Naive thymus-derived CD8-positive, alpha-beta T cell (primary cell): ENCODE data around the gene RAB15. TPM values are rescaled to one million over a fixed set of nuclear protein-coding genes. Genes with fewer than 3 reads are reported as not detected.
"Not testable (repeated sequence)": the region's sequence is repeated elsewhere in the genome, so short reads cannot be mapped to it uniquely, and the experiment has no call there.

Experiments used
- ATAC-seq, 2 donors: fragments of 150-1000 bp; cut with Tn5 transposase in 1 of 2; sonication (Bioruptor Pico), chemical (Tn5 transposase) in 1 of 2; 1 replicate in 1 of 2; 2 replicates in 1 of 2; pipeline ENCODE4 v1.10.0; 2021; ENCODE audit warnings: mild to moderate bottlenecking in 2 of 2, moderate library complexity in 2 of 2
- POLR2A ChIA-PET: fragments of 350-600 bp; sonication (Branson Sonifier 250); formaldehyde crosslinking; loops from one replicate; lab custom pipeline; 2021; ENCODE audit warnings: antibody characterized with exemption; lab: Charles Lee
- DNase-seq, 10 donors: peaks; one replicate each; pipeline versions ENCODE4 v3.0.0 to v3.0.0-alpha.2; 2020 to 2022
- H3K27ac Mint-ChIP-seq, 10 donors: one replicate each; pipeline ENCODE4 v1.8.0; 2020 to 2022; ENCODE audit warnings: mild to moderate bottlenecking in 10 of 10, mixed read lengths in 10 of 10, moderate library complexity in 4 of 10, inconsistent platforms in 1 of 10
- H3K27me3 Mint-ChIP-seq, 5 donors: one replicate each; pipeline ENCODE4 v1.8.0; 2021 to 2022; ENCODE audit warnings: mixed read lengths in 5 of 5
- H3K36me3 Mint-ChIP-seq, 3 donors: one replicate each; pipeline ENCODE4 v1.8.0; 2020 to 2022; ENCODE audit warnings: mixed read lengths in 3 of 3, mild to moderate bottlenecking in 2 of 3, inconsistent platforms in 1 of 3
- H3K4me1 Mint-ChIP-seq, 4 donors: one replicate each; pipeline ENCODE4 v1.8.0; 2021 to 2022; ENCODE audit warnings: mixed read lengths in 4 of 4
- H3K4me3 Mint-ChIP-seq, 10 donors: one replicate each; pipeline ENCODE4 v1.8.0; 2020 to 2022; ENCODE audit warnings: mild to moderate bottlenecking in 10 of 10, mixed read lengths in 10 of 10, moderate library complexity in 6 of 10, inconsistent platforms in 1 of 10
- H3K9me3 Mint-ChIP-seq, 9 donors: one replicate each; pipeline ENCODE4 v1.8.0; 2020 to 2022; ENCODE audit warnings: mixed read lengths in 9 of 9, mild to moderate bottlenecking in 3 of 9, inconsistent platforms in 1 of 9, moderate library complexity in 1 of 9
- polyA plus RNA-seq, 3 donors: library from polyadenylated mRNA; unstranded; fragments of 300-500 nt; fragmentation: Illumina TruSeq; gene quantifications; one replicate each; pipeline ENCODE4 v1.2.3, GENCODE V29; 2021
- total RNA-seq, 8 experiments: library from RNA in 2 of 8; stranded (reverse) in 2 of 8; gene quantifications; one replicate each; pipeline ENCODE4 v1.2.3 and lab custom pipeline; 2021 to 2026

The RAB15 gene
- total and polyA plus RNA-seq, 5 experiments from 2014 or later: 3.9 to 11.9 (median 4.7) TPM

DNA sequence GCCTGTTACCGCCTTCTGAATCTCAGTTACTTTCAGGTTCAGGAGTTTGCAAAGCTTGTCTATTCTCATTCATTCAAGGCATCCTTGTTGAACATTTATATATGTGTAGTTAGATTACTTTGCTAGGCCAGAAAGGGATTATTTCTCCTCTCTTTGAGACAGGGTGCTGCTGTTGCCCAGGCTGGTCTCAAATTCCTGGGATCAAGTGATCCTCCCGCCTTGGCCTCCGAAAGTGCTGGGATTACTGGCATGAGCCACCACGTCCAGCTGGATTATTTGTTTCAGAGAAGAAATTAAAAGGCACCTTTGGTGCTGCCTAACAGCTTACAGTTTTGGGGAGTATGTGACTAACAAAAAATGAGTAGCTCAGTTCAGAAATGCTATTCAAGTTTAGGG, 57.1 kb downstream of the RAB15 start:
- POLR2A ChIA-PET: interaction anchor here (0.6 to 2.3 kb wide), 20 partner anchors 12 to 396 kb away, joined by 3 to 67 read pairs (median 3); partner anchors contain the start of genes FNTB, GPX2, MAX and SPTB
- peak overlapping the region; percentile 93 to 99 (median 98) for H3K27ac Mint-ChIP-seq
- H3K4me3 Mint-ChIP-seq: peak overlapping the region; percentile 84 to 97 (median 92)
- H3K36me3 Mint-ChIP-seq: peaks cover 5 to 26% (median 10%) of the 10 kb centered on the region in 3 donors
- peaks cover 33 to 62% (median 57%) of the 10 kb centered on the region in 4 donors for H3K4me1 Mint-ChIP-seq
- DNase-seq: no peak
- H3K27me3 Mint-ChIP-seq: peaks cover 0 to 2% (median 0%) of the 10 kb centered on the region in 5 donors
- H3K9me3 Mint-ChIP-seq: no peaks in the 10 kb centered on the region
- no peak for ATAC-seq

DNA sequence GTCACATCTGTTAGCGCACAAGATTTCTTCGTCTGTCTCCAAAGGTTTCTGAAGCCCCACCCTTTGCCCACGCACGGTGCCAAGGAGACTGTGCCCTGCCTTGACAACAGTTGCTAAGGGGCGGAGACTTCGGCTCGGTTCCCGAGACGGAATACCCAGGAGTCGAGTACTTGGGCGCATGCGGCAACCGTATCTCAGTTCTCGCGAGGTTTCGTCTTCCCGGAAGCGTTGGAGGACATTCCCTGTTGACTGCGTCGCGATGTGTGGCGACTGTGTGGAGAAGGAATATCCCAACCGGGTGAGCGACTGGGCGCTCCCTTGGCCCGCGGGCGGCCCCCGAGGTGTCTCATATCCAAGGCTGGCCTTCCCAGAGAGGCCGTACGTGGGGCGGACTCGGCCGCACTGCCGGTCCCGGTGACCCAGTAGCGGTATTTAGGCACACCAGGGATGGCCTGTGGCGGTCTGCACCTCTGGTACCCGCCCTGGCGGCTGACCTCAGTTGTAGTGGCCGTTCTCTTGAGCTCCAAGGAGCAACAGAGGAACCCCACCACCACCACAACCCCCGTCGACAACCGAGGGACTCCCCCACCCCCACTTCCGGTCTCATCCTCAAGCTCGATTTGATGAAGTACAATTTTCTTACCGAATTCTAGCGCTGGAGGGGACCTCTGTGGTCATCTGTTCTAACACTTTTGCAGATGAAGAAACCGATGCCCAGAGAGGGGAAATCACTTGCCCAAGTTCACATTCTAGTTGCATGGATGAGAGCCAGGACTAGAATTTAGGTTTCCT, 57.7 kb downstream of the RAB15 start, which contains the start of gene CHURC1:
TSS of gene CHURC1 (plus strand) at position 219 of the 792 bp plus-strand sequence. CDS start at position 260, 41 bp downstream.
- H3K27me3 Mint-ChIP-seq: peaks cover 0 to 2% (median 0%) of the 10 kb centered on the region in 5 donors
- H3K36me3 Mint-ChIP-seq: peaks cover 5 to 23% (median 5%) of the 10 kb centered on the region in 3 donors
- H3K9me3 Mint-ChIP-seq: no peaks in the 10 kb centered on the region
- peak within 1 kb of the TSS; percentile 84 to 97 (median 92) for H3K4me3 Mint-ChIP-seq
- peaks cover 30 to 56% (median 51%) of the 10 kb centered on the region in 4 donors for H3K4me1 Mint-ChIP-seq
- peak within 1 kb of the TSS; percentile 93 to 99 (median 98) for H3K27ac Mint-ChIP-seq
- DNase-seq (peak; percentile 88 to 99 (median 97)), ATAC-seq (peak; percentile 94 to 95)
- POLR2A ChIA-PET: interaction anchor here (0.6 to 2.3 kb wide), 21 partner anchors 12 to 396 kb away, joined by 3 to 67 read pairs (median 3); partner anchors contain the start of genes FNTB, GPX2, MAX and SPTB

DNA sequence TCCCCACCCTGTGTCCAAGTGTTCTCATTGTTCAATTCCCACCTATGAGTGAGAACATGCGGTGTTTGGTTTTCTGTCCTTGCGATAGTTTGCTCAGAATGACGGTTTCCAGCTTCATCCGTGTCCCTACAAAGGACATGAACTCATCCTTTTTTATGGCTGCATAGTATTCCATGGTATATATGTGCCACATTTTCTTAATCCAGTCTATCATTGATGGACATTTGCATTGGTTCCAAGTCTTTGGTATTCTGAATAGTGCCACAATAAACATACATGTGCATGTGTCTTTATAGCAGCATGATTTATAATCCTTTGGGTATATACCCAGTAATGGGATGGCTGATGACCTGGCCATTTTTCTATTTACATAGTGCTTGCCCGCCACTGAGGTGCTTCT, 58.7 kb downstream of the RAB15 start:
- H3K9me3 Mint-ChIP-seq, ATAC-seq, H3K27me3 Mint-ChIP-seq, DNase-seq: not testable (repeated sequence)
- POLR2A ChIA-PET: interaction anchor here (0.5 to 2.3 kb wide), 7 partner anchors 13 to 409 kb away, joined by 3 to 67 read pairs (median 6); partner anchors contain the start of genes FNTB, GPX2 and ZBTB1
- peaks cover 5 to 18% (median 5%) of the 10 kb centered on the region in 3 donors for H3K36me3 Mint-ChIP-seq
- peak overlapping the region; percentile 93 to 99 (median 98) for H3K27ac Mint-ChIP-seq
- H3K4me1 Mint-ChIP-seq: peaks cover 29 to 49% (median 45%) of the 10 kb centered on the region in 4 donors
- H3K4me3 Mint-ChIP-seq: peak overlapping the region; percentile 84 to 97 (median 92)

DNA sequence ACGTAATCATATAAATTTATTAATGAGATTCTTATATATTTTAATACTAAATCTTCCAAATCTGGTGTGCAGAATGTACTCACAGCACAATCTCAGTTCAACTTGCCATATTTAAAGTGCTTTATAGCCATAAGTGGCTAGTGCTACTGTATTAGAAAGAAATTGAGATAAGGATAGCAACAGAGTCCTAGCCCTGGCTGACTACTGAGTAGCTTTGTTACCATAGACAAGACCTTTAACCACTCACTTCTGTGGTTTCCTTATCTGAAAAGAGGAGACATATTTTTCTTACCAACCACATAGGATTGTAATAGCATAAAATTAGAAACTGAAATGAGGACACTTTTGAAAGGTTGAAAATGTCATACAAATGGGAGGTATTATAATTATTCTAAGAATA, 59.9 kb downstream of the RAB15 start:
- H3K36me3 Mint-ChIP-seq: peaks cover 2 to 7% (median 5%) of the 10 kb centered on the region in 3 donors
- H3K4me3 Mint-ChIP-seq: no peak overlapping the region
- peaks cover 19 to 37% (median 33%) of the 10 kb centered on the region in 4 donors for H3K4me1 Mint-ChIP-seq

DNA sequence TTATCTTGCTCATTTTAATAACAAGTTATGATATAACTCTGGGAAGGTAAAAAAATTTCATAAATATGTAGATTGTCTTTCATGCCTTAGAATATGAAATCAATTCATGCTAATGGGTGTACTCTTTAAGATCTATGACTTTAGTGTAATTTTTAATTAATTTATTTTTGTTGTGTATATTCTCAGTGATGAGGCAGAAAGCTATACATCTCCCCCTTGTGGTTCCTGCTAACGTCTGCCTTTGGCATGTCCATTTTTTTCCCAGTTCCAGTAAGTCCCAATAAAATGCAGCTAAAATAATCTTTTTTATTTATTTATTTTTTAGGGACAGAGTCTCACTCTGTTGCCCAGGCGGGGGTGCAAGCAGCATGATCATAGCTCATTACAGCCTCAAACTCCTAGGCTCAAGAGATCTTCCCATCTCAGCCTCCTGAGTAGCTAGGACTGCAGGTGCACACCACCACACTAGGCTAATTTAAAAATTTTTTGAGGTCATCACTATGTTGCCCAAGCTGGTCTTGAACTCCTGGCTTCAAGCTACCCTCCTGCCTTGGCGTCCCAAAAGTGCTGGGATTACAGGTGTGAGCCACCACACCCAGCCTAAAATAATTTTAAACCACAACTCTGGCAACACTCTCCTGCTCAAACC, 61.2 kb downstream of the RAB15 start:
- Mint-ChIP-seq H3K27ac (no peak overlapping the region), H3K27me3 (peaks cover 0 to 8% (median 2%) of the 10 kb centered on the region in 5 donors)

More for the DNA sequence above, 59.9 kb downstream of the RAB15 start:
- Mint-ChIP-seq H3K27ac (peak overlapping the region in 4 of 10 donors; percentile 34 to 88 (median 64)), H3K27me3 (peaks cover 0 to 5% (median 0%) of the 10 kb centered on the region in 5 donors), H3K9me3 (no peaks in the 10 kb centered on the region)
- ATAC-seq: no peak
- POLR2A ChIA-PET: no interaction called here
- no peak for DNase-seq

DNA sequence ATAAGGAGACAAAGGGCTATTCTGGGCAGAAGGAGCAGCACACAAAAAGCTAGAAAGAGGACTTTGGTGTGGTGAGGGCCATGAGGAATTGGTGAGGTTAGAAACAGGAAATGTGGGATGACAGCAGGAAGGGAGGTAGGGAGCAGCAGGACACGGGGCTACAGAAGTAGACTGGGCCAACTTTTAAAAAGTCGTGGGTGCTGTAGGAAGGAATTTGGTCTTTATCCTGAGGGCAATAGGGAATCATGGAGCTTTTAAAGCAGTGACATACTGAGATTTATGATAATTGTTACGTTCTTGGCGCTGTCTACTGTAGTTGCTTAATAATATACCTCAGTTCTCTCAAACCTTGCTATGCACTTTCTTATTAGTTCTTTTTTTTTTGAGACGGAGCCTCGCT, 66.1 kb downstream of the RAB15 start:
- no peaks in the 10 kb centered on the region for H3K9me3 Mint-ChIP-seq
- peaks cover 0 to 12% (median 7%) of the 10 kb centered on the region in 5 donors for H3K27me3 Mint-ChIP-seq
- H3K36me3 Mint-ChIP-seq: no peaks in the 10 kb centered on the region
- peaks cover 0 to 6% (median 3%) of the 10 kb centered on the region in 4 donors for H3K4me1 Mint-ChIP-seq
- H3K27ac Mint-ChIP-seq: no peak overlapping the region
- no peak for ATAC-seq
- POLR2A ChIA-PET: interaction anchor here (0.7 to 0.8 kb wide), 2 partner anchors 12 to 14 kb away, joined by 3 read pairs; no protein-coding TSS in a partner anchor
- DNase-seq: no peak
- no peak overlapping the region for H3K4me3 Mint-ChIP-seq

More for the DNA sequence above, 61.2 kb downstream of the RAB15 start:
- H3K9me3 Mint-ChIP-seq: no peaks in the 10 kb centered on the region
- DNase-seq: no peak
- peaks cover 15 to 25% (median 21%) of the 10 kb centered on the region in 4 donors for H3K4me1 Mint-ChIP-seq
- POLR2A ChIA-PET: interaction anchor here (0.6 to 1.2 kb wide), 2 partner anchors 17 to 18 kb away, joined by 3 to 5 read pairs; no protein-coding TSS in a partner anchor
- no peak overlapping the region for H3K4me3 Mint-ChIP-seq
- peaks cover 0 to 5% (median 5%) of the 10 kb centered on the region in 3 donors for H3K36me3 Mint-ChIP-seq
- ATAC-seq: no peak

DNA sequence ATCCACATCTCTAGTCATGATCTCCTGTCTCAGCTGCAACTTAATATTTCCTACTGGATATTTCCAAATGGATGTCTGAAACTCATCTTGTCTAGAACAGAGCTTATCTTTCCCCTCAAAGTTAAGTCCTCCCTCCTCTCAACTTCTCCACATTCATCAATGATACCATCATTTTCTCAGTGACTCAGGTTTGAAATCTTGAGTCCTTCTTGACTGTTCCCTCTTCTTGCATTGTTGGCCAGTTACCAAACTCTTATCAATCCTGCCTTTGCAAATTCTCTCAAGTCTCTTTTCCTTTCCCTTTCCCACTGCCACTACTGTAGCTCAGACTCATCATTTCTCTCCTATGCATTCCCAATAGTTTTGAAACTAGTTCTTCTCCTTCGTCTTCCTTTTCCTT, 72.2 kb downstream of the RAB15 start:
- Mint-ChIP-seq H3K4me3 (no peak overlapping the region), H3K27ac (peak overlapping the region in 1 of 10 donors; percentile 19), H3K27me3 (peaks cover 0 to 13% (median 1%) of the 10 kb centered on the region in 5 donors), H3K36me3 (no peaks in the 10 kb centered on the region), H3K9me3 (no peaks in the 10 kb centered on the region), H3K4me1 (no peaks in the 10 kb centered on the region)
- POLR2A ChIA-PET: no interaction called here
- ATAC-seq: no peak
- DNase-seq: no peak

Other genes starting within 250 kb of the RAB15 start
- gene SPTB, start 92.4 kb downstream of the RAB15 start, total RNA-seq: under 1 TPM in 1 of 2 experiments, not detected in 1; 0.14 TPM
- gene SPTB, start 92.4 kb downstream of the RAB15 start, polyA plus RNA-seq: not detected
- gene CHURC1, start 57.9 kb downstream of the RAB15 start, total RNA-seq: 100 to 1,000 TPM in 1 of 2 experiments, 10 to 100 TPM in 1; 99.9 to 104 TPM
- 100 to 1,000 TPM; 122 to 166 (median 148) TPM for gene CHURC1, start 57.9 kb downstream of the RAB15 start, polyA plus RNA-seq
- not detected for gene GPX2, start 29.6 kb downstream of the RAB15 start, total RNA-seq
- gene GPX2, start 29.6 kb downstream of the RAB15 start, polyA plus RNA-seq: under 1 TPM in 1 of 3 donors, not detected in 2; 0.29 TPM
- 1 to 10 TPM; 9.5 to 9.9 TPM for gene FNTB, start 14.6 kb upstream of the RAB15 start, total RNA-seq
- 1 to 10 TPM; 2.0 to 7.7 (median 4.2) TPM for gene FNTB, start 14.6 kb upstream of the RAB15 start, polyA plus RNA-seq
- gene MAX, start 130.2 kb upstream of the RAB15 start, total RNA-seq: 100 to 1,000 TPM; 200 to 216 TPM
- gene MAX, start 130.2 kb upstream of the RAB15 start, polyA plus RNA-seq: 100 to 1,000 TPM; 121 to 140 (median 131) TPM